Globus pallidus (tissue), 1 donor: ENCODE data around the gene HSF2.

Experiments used
- DNase-seq: peaks from one replicate; pipeline ENCODE4 v3.0.0-alpha.2; 2015; ENCODE audit warnings: low spot score

The HSF2 gene, protein sequence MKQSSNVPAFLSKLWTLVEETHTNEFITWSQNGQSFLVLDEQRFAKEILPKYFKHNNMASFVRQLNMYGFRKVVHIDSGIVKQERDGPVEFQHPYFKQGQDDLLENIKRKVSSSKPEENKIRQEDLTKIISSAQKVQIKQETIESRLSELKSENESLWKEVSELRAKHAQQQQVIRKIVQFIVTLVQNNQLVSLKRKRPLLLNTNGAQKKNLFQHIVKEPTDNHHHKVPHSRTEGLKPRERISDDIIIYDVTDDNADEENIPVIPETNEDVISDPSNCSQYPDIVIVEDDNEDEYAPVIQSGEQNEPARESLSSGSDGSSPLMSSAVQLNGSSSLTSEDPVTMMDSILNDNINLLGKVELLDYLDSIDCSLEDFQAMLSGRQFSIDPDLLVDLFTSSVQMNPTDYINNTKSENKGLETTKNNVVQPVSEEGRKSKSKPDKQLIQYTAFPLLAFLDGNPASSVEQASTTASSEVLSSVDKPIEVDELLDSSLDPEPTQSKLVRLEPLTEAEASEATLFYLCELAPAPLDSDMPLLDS

DNA sequence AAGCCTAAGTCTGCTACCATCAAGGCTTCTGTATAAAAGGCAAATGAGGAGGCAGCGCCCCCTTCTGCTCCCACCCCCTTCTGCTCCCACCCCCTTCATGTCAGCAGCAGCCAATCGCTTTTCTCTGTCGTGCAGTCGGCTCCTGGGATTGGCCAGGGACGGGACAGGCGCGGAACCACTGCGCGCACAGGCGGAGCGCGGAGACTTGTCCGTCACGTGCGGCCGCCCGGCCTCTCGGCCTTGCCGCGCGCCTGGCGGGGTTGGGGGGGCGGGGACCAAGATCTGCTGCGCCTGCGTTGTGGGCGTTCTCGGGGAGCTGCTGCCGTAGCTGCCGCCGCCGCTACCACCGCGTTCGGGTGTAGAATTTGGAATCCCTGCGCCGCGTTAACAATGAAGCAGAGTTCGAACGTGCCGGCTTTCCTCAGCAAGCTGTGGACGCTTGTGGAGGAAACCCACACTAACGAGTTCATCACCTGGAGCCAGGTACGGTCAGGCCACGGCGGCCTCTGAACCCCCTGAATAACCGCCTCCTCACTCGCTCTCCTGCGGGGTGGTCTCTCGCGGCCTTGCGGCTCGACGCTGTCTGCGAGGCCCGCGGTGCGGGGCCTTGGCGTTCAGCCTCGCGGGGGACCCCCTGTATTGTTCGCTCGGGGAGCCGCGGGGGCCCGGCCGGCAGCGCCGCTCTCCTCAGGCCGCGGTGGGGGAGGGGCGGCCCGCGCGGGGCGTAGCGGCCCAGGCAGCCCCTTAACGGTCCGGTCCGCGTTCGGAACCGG lies at the start of gene HSF2:
Gene HSF2 (plus strand): TSS at position 305 of the 773 bp plus-strand sequence. CDS start 86 bp downstream, at position 391.
- peak; percentile 98 for DNase-seq

- DNase-seq, result no peak
These were observed 46.3 kb upstream of the HSF2 start for GRCh38 chr6:122352981-122353664.

- no peak for DNase-seq
These were observed 38.6 kb upstream of the HSF2 start for GRCh38 chr6:122360809-122361208.

DNA sequence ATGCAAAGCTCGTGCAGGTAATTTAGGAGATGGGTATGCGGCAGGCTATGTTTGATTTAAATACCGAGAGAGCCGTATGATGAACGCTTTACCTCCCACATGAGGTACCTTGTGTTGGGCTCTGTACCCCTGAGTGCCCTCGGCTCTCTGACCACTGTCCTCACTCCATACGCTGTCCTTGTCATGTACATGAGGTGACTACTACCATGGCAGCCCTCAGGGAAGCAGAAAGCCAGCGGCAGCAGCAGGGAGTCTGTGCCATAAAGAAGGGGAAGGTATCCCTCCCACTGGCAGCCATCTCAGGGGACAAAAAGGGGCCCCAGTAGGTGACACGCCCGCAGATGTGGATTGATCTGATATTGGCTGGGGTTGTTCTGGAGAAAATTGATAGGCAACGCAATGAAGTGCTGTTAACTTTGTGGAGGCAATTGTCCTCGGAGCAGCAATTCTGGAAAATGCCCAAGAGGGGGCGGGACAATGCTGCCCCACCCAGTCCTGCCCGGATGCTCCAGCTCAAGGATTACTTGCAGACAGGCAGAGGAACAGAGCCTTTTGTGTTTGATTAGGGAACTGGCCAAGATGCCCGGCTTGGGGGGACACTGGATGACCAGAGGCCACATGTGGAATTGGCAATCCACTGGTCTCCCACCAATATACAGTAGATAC lies 38.0 kb upstream of the HSF2 start:
- no peak for DNase-seq

DNA sequence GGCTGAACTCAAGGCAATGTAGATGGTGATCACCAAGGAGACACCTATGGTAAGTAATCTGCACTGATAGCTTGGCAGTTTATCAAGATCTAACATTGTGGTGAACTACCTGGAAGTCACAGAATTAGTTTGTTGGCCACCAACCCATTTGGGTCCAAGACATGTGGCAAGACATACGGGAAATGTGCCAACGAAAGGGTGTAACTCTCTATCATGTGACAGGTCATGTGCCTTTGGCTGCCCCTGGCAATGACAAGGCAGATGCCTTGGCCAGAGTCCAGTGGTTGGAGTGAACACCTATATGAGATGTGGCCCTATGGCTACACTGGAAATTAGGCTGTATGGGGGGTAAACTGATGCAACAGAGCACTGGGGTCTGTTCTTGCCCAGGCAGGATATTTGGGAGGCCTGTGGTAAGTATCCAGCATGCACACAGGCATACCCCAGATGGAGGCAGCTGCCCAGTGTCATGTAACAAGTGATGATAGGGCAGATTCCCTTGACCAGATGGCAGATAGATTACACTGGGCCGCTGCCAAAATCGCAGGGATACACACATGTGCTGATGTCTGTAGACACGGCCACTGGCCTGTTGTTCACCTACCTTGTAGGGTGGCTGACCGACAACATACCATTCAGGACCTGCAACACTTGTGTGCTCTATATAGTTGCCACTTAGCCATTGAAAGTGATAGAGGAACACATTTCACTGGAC lies 35.5 kb upstream of the HSF2 start:
- no peak for DNase-seq

GRCh38 chr6:122365775-122366403 lies 33.6 kb upstream of the HSF2 start:
- DNase-seq, result no peak

- DNase-seq, result no peak
These were observed 32.3 kb upstream of the HSF2 start for GRCh38 chr6:122367171-122367570.

DNA sequence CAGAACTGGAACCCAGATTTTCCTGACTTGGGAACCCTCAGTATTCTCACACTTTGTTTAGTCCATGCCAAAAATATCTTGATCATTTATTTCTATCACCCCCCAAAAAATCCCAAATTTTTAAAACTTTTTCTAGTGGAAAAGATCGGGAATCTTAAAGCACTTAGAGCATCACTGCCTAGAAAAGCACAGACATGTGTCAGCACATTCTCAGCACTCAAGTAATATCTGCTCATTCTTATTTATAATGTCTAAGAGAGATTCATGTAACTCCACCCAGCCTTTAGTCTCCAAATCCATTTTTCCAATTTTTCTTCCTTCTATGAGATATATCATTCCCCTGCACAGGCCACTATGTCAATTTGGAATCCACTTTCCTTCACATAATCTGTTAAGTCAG lies 29.9 kb upstream of the HSF2 start:
- no peak for DNase-seq

GRCh38 chr6:122372647-122373046 lies 26.8 kb upstream of the HSF2 start:
- DNase-seq, result no peak

DNA sequence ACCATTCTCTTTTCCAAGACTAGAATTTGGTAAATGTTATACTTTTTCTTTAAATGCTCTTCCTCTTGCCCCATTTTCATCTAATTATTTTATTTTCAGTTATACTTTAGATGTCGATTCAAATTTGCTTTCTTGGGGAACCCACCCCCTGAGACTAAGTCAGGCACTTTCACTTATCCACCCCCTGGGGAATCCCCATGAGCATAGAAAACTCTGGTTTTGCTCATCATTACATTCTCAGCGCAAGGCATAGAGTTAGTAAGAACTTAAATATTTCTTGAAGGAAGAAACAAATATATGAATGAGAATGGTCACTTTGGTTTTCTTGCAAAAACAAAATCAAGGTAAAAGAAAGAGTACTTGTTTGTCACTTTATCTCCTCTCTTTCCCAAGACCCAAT lies 25.1 kb upstream of the HSF2 start:
- DNase-seq, result no peak

DNA sequence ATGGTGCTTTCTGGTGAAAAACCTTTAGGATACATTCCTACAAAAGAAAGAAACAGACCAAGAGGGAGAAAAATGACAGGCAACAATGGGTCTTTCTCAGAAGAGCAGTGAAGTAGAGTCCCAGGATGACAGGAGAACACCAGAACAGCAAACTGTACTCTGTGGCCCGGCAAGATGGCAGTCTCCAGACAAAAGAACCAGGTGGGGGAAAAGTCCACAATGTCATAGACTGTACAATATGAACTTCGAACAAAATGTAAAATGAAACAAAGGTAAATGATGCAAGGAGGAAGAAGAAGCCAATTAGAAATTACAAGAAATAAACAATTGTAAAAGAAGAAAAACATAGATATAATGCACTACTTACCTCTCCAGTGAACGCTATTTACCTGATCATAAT lies 23.2 kb upstream of the HSF2 start:
- no peak for DNase-seq

DNA sequence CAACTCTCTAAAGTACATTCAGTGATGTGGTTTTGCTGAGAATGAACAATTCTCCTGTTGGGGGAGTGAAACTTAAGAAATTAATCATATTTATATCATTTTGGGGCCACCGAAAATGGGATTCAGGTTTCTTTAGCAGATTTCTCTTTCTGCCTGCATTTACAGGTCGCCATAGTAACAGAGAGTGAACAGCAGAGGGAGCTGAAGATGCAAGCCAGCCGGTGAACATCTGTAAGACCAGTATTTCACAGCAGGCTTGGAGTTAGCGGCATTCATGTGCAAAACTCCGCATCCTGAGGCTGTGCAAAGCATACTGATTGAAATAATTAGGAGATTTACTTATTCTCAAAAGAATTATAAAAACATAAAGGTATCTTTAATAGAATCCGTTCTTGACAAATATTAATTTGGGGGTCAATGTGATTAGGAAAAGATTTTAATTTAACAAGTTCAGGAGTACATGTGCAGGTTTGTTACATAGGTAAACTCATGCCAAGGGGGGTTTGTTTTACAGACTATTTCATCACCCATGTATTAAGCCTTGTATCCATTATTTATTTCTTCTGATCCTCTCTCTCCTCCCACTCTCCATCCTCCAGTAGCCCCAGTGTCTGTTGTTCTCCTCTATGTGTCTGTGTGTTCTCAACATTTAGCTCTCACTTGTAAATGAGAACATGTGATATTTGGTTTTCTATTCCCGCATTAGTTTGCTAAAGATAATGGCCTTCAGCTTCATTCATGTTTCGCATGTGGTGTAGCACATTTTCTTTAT lies 17.8 kb upstream of the HSF2 start:
- DNase-seq, result peak; percentile 65

- no peak for DNase-seq
These were observed 13.4 kb upstream of the HSF2 start for GRCh38 chr6:122385857-122386612.

DNA sequence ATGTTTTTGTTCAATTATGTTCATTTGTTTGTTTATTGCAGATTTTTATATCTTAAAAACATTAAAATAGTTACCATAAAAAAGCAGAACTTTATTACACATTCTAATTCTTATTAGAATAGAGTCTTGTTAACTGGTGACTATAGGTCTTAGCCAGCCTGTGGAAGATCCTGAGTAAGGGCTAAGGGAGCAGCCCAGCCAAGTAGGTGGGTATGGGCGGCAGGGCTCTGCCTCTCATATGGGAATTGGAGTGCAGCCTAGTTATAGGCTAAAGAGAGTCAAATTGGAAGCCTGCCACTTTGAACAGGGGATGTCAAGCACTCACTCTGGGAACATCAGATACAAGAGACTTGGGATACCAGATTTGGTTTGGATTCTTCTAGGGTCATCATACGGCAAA lies 10.5 kb upstream of the HSF2 start:
- DNase-seq, result no peak

GRCh38 chr6:122389704-122390372 lies 9.6 kb upstream of the HSF2 start:
- no peak for DNase-seq

DNA sequence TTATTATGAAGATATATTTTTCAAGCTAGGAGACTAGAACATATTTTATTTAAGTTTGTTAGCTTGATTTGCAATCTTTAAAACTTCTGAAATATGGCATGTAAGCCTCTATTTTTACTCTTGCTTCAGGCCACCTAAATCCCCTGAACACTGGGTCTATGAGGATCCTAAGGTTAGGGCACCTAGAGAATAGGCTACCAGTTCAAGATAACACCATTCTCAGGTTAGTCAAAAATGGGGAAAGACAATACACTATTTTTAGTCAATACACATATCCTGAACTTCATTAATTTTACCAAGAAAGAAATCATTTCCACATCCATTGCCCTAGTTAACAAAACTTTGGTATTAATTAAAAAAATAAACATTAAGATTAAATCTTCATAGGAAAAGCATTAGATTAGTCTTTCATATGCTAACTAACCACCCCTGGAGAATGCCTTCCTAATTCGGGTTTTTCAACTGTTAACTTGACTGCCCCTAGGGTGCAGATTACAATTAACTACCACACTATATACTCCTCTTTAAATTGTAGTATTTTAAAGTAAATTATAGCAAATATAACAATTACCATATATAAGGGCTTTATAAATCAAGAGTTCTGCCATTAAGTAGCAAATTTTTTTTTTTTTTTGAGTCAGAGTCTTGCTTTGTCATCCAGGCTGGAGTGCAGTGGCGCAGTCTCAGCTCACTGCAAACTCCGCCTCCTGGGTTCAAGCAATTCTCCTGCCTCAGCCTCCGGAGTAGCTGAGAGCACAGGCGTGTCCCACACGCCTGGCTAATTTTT lies 6.7 kb upstream of the HSF2 start:
- DNase-seq, result no peak

DNA sequence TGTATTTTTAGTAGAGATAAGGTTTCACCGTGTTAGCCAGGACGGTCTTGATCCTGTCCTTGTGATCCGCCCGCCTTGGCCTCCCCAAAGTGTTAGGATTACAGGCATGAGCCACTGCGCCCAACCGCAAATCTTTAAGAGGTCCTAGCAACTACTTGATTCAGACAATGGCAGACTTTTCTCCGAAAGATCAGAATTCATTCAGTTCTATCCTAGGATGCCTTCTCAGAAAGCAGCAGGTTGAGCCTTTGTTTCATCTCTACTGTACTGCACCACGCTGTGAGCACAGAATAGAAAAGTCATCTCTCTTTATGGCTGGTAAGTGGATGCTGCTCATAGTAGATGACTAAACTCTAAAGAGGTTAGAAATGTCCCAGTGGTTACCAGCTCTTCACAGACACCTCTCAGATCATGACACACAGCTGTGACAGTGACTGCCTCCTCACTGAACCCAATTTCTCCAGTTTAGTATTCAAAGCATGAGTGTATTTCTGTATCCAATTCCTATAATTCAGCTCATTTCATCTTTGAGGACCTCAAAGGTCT lies 6.0 kb upstream of the HSF2 start:
- no peak for DNase-seq

DNA sequence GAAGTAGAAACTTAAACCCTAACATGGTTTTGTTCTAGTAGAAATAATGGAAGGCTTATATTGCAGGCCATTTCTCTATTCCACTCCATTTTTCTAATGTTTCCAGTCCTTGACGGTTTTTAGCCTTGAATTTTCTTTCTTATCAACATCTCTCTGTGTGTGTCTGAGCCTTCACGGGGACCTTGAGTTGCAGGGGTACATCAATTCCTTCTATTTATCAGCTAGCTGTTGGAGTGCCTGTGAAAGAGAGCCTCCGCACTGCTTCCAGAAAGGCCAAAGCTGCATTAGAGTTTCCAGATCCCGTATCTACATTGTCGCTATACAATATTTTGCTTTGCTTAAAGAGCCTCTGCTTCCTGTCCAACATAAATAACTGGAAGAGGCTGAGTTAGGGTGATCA lies 5.4 kb upstream of the HSF2 start:
- DNase-seq, result no peak
